Kidney epithelial cell (primary cell): ENCODE measurements around the gene LRRFIP1. TPM values are rescaled to one million over a fixed set of nuclear protein-coding genes. Genes with fewer than 3 reads are reported as not detected.

ENCODE experiments used
- DNase-seq: peaks from one replicate; pipeline ENCODE4 v3.0.0-alpha.2; 2010; ENCODE audit warnings: low read depth
- H3K27me3 ChIP-seq: 2 replicates; pipeline ENCODE4 v1.6.0; 2011; ENCODE audit warnings: low read length; ENCODE audit not compliant: control insufficient read depth, insufficient read depth
- H3K36me3 ChIP-seq: 2 replicates; pipeline ENCODE4 v1.5.1; 2011; ENCODE audit warnings: low read length; ENCODE audit not compliant: control insufficient read depth, insufficient read depth
- H3K4me3 ChIP-seq: 2 replicates; pipeline ENCODE4 v1.5.1; 2011; ENCODE audit warnings: low read depth, mild to moderate bottlenecking, control low read depth, low read length
- CTCF ChIP-seq: IDR thresholded peaks from 2 replicates; pipeline ENCODE4 v1.5.1; 2011; ENCODE audit warnings: mild to moderate bottlenecking, moderate library complexity, low read length, control low read depth, inconsistent platforms; ENCODE audit not compliant: insufficient read depth, poor library complexity, severe bottlenecking
- total RNA-seq: library from RNA; depleted of rRNA; stranded (reverse); fragments of >200 nt; gene quantifications from 2 replicates; pipeline ENCODE4 v1.2.3, GENCODE V29; 2015

LRRFIP1 gene
- total RNA-seq, 1 donor from 2014 or later, result 97.5 TPM

GRCh38 chr2:237732790-237733381 lies 105.5 kb downstream of the LRRFIP1 start:
- TF ChIP-seq CTCF, result no peak
- Histone ChIP-seq H3K27me3 (no peaks in the 10 kb centered on the region), H3K36me3 (no peaks in the 10 kb centered on the region), H3K4me3 (no peak overlapping the region)
- DNase-seq, result no peak

GRCh38 chr2:237733677-237734300 lies 106.4 kb downstream of the LRRFIP1 start:
- H3K27me3 ChIP-seq, result no peaks in the 10 kb centered on the region
- no peak for DNase-seq
- H3K36me3 ChIP-seq, result no peaks in the 10 kb centered on the region
- H3K4me3 ChIP-seq, result no peak overlapping the region
- TF ChIP-seq CTCF, result no peak

GRCh38 chr2:237734905-237735623 lies 107.7 kb downstream of the LRRFIP1 start:
- Histone ChIP-seq H3K36me3 (no peaks in the 10 kb centered on the region), H3K27me3 (no peaks in the 10 kb centered on the region), H3K4me3 (no peak overlapping the region)
- TF ChIP-seq CTCF, result no peak
- DNase-seq, result no peak

GRCh38 chr2:237735798-237736197 lies 108.4 kb downstream of the LRRFIP1 start:
- Histone ChIP-seq H3K27me3 (no peaks in the 10 kb centered on the region), H3K36me3 (no peaks in the 10 kb centered on the region), H3K4me3 (no peak overlapping the region)
- no peak for TF ChIP-seq CTCF
- no peak for DNase-seq

- Histone ChIP-seq H3K27me3 (no peaks in the 10 kb centered on the region), H3K36me3 (no peaks in the 10 kb centered on the region), H3K4me3 (no peak overlapping the region)
- TF ChIP-seq CTCF, result no peak
- no peak for DNase-seq
Observed at GRCh38 chr2:237736783-237737182, 109.4 kb downstream of the LRRFIP1 start.
